Measurements from ENCODE around the gene CCDC85C. TPM values are rescaled to one million over a fixed set of nuclear protein-coding genes. Genes with fewer than 3 reads are reported as not detected.

The CCDC85C gene
- total and polyA plus RNA-seq, 4 experiments from 2014 or later, result 0.36 to 14.4 (median 7.9) TPM

- Histone ChIP-seq H3K27ac (ENCODE audit: low read depth, low read length) (peak overlapping the region; percentile 10), H3K9me3 (ENCODE audit: control insufficient read depth in 1 of 2, low read length in 2 of 2) (no peaks in the 10 kb centered on the region), H3K27me3 (ENCODE audit: insufficient read depth, low read length) (no peaks in the 10 kb centered on the region), H3K4me1 (ENCODE audit: insufficient read depth, low read length) (peaks cover 26% of the 10 kb centered on the region), H3K4me3 (ENCODE audit: low read length in 2 of 2) (peak overlapping the region; percentile 31 to 36), H3K36me3 (ENCODE audit: insufficient read depth, low read length) (no peaks in the 10 kb centered on the region)
- Mint-ChIP-seq H3K9me3 (no peaks in the 10 kb centered on the region), H3K36me3 (no peaks in the 10 kb centered on the region), H3K27me3 (no peaks in the 10 kb centered on the region), H3K4me3 (peak overlapping the region; percentile 6 to 92 (median 82)), H3K4me1 (peaks cover 10 to 38% (median 27%) of the 10 kb centered on the region in 4 donors), H3K27ac (peak overlapping the region in 5 of 7 donors; percentile 56 to 96 (median 94))
- intact Hi-C loops (cut with micrococcal nuclease), result no loop called here
- ChIA-PET CTCF (ENCODE audit: partially characterized antibody) (interaction anchor here (1.0 to 1.8 kb wide), 2 partner anchors 11 to 13 kb away, joined by 4 read pairs; no protein-coding TSS in a partner anchor), POLR2A (ENCODE audit: partially characterized antibody) (interaction anchor here (1.9 to 2.7 kb wide), 2 partner anchors 10 to 113 kb away, joined by 8 to 40 read pairs; partner anchors contain the start of genes CCDC85C, CCNK and SETD3)
- DNase-seq, result no peak
These were observed 9.8 kb downstream of the CCDC85C start for GRCh38 chr14:99593971-99594841.

GRCh38 chr14:99592933-99593753 lies 10.9 kb downstream of the CCDC85C start:
- Mint-ChIP-seq H3K4me1 (peaks cover 10 to 38% (median 28%) of the 10 kb centered on the region in 4 donors), H3K27me3 (no peaks in the 10 kb centered on the region), H3K9me3 (no peaks in the 10 kb centered on the region), H3K36me3 (no peaks in the 10 kb centered on the region), H3K4me3 (no peak overlapping the region), H3K27ac (no peak overlapping the region)
- no peak for DNase-seq
- no peak overlapping the region for H3K27ac ChIP-seq (ENCODE audit: low read depth, low read length)
- no peak overlapping the region for H3K4me3 ChIP-seq (ENCODE audit: low read length in 2 of 2)
- H3K9me3 ChIP-seq (ENCODE audit: control insufficient read depth in 1 of 2, low read length in 2 of 2), result no peaks in the 10 kb centered on the region
- intact Hi-C loops (cut with micrococcal nuclease), result no loop called here
- no peaks in the 10 kb centered on the region for H3K36me3 ChIP-seq (ENCODE audit: insufficient read depth, low read length)
- H3K27me3 ChIP-seq (ENCODE audit: insufficient read depth, low read length), result no peaks in the 10 kb centered on the region
- POLR2A ChIA-PET (ENCODE audit: partially characterized antibody), result interaction anchor here (1.9 to 2.7 kb wide), 2 partner anchors 11 to 112 kb away, joined by 8 to 40 read pairs; partner anchors contain the start of genes CCDC85C, CCNK and SETD3
- H3K4me1 ChIP-seq (ENCODE audit: insufficient read depth, low read length), result peaks cover 27% of the 10 kb centered on the region
- CTCF ChIA-PET (ENCODE audit: partially characterized antibody), result interaction anchor here (1.8 kb wide), 1 partner anchor 14 kb away, joined by 4 read pairs; no protein-coding TSS in a partner anchor

GRCh38 chr14:99592394-99592793 lies 11.6 kb downstream of the CCDC85C start:
- ChIA-PET CTCF (ENCODE audit: partially characterized antibody) (no interaction called here), POLR2A (ENCODE audit: partially characterized antibody) (no interaction called here)
- Histone ChIP-seq H3K36me3 (ENCODE audit: insufficient read depth, low read length) (no peaks in the 10 kb centered on the region), H3K4me3 (ENCODE audit: low read length in 2 of 2) (no peak overlapping the region), H3K27me3 (ENCODE audit: insufficient read depth, low read length) (no peaks in the 10 kb centered on the region), H3K4me1 (ENCODE audit: insufficient read depth, low read length) (peaks cover 27% of the 10 kb centered on the region), H3K27ac (ENCODE audit: low read depth, low read length) (no peak overlapping the region), H3K9me3 (ENCODE audit: control insufficient read depth in 1 of 2, low read length in 2 of 2) (no peaks in the 10 kb centered on the region)
- no peaks in the 10 kb centered on the region for H3K27me3 Mint-ChIP-seq
- peak overlapping the region in 5 of 7 donors; percentile 18 to 80 (median 29) for H3K27ac Mint-ChIP-seq
- no peaks in the 10 kb centered on the region for H3K36me3 Mint-ChIP-seq
- H3K9me3 Mint-ChIP-seq, result no peaks in the 10 kb centered on the region
- H3K4me1 Mint-ChIP-seq, result peaks cover 10 to 38% (median 26%) of the 10 kb centered on the region in 4 donors
- DNase-seq, result no peak
- intact Hi-C loops (cut with micrococcal nuclease), result no loop called here
- peak overlapping the region in 3 of 8 donors; percentile 10 to 65 (median 42) for H3K4me3 Mint-ChIP-seq

GRCh38 chr14:99590746-99591555 lies 13.1 kb downstream of the CCDC85C start:
- peaks cover 9 to 32% (median 20%) of the 10 kb centered on the region in 4 donors for H3K4me1 Mint-ChIP-seq
- H3K4me3 Mint-ChIP-seq, result no peak overlapping the region
- Histone ChIP-seq H3K4me3 (ENCODE audit: low read length in 2 of 2) (no peak overlapping the region), H3K27me3 (ENCODE audit: insufficient read depth, low read length) (no peaks in the 10 kb centered on the region), H3K9me3 (ENCODE audit: control insufficient read depth in 1 of 2, low read length in 2 of 2) (no peaks in the 10 kb centered on the region), H3K36me3 (ENCODE audit: insufficient read depth, low read length) (no peaks in the 10 kb centered on the region), H3K4me1 (ENCODE audit: insufficient read depth, low read length) (peaks cover 25% of the 10 kb centered on the region), H3K27ac (ENCODE audit: low read depth, low read length) (no peak overlapping the region)
- no peak for DNase-seq
- intact Hi-C loops (cut with micrococcal nuclease), result no loop called here
- POLR2A ChIA-PET (ENCODE audit: partially characterized antibody), result no interaction called here
- no peaks in the 10 kb centered on the region for H3K36me3 Mint-ChIP-seq
- CTCF ChIA-PET (ENCODE audit: partially characterized antibody), result no interaction called here
- no peak overlapping the region for H3K27ac Mint-ChIP-seq
- no peaks in the 10 kb centered on the region for H3K27me3 Mint-ChIP-seq
- H3K9me3 Mint-ChIP-seq, result no peaks in the 10 kb centered on the region

- no peak for DNase-seq
- Histone ChIP-seq H3K27me3 (ENCODE audit: insufficient read depth, low read length) (no peaks in the 10 kb centered on the region), H3K27ac (ENCODE audit: low read depth, low read length) (no peak overlapping the region), H3K9me3 (ENCODE audit: control insufficient read depth in 1 of 2, low read length in 2 of 2) (no peaks in the 10 kb centered on the region), H3K36me3 (ENCODE audit: insufficient read depth, low read length) (no peaks in the 10 kb centered on the region), H3K4me1 (ENCODE audit: insufficient read depth, low read length) (peaks cover 17% of the 10 kb centered on the region), H3K4me3 (ENCODE audit: low read length in 2 of 2) (no peak overlapping the region)
- Mint-ChIP-seq H3K27me3 (no peaks in the 10 kb centered on the region), H3K36me3 (no peaks in the 10 kb centered on the region), H3K4me3 (peak overlapping the region in 1 of 8 donors; percentile 7), H3K9me3 (no peaks in the 10 kb centered on the region), H3K27ac (peak overlapping the region in 3 of 7 donors; percentile 24 to 62 (median 42)), H3K4me1 (peaks cover 4 to 25% (median 14%) of the 10 kb centered on the region in 4 donors)
- ChIA-PET CTCF (ENCODE audit: partially characterized antibody) (no interaction called here), POLR2A (ENCODE audit: partially characterized antibody) (no interaction called here)
- intact Hi-C loops (cut with micrococcal nuclease), result no loop called here
These were observed 14.1 kb downstream of the CCDC85C start for GRCh38 chr14:99589651-99590530.

- Histone ChIP-seq H3K9me3 (ENCODE audit: control insufficient read depth in 1 of 2, low read length in 2 of 2) (no peaks in the 10 kb centered on the region), H3K27ac (ENCODE audit: low read depth, low read length) (no peak overlapping the region), H3K4me1 (ENCODE audit: insufficient read depth, low read length) (peaks cover 9% of the 10 kb centered on the region), H3K27me3 (ENCODE audit: insufficient read depth, low read length) (no peaks in the 10 kb centered on the region), H3K4me3 (ENCODE audit: low read length in 2 of 2) (no peak overlapping the region), H3K36me3 (ENCODE audit: insufficient read depth, low read length) (no peaks in the 10 kb centered on the region)
- Mint-ChIP-seq H3K9me3 (no peaks in the 10 kb centered on the region), H3K36me3 (no peaks in the 10 kb centered on the region), H3K27me3 (no peaks in the 10 kb centered on the region), H3K4me1 (peaks cover 2 to 17% (median 11%) of the 10 kb centered on the region in 4 donors), H3K27ac (peak overlapping the region in 1 of 7 donors; percentile 71), H3K4me3 (peak overlapping the region in 2 of 8 donors; percentile 29 to 31)
- DNase-seq, result no peak
- ChIA-PET POLR2A (ENCODE audit: partially characterized antibody) (interaction anchor here (0.7 kb wide), 1 partner anchor 14 kb away, joined by 3 read pairs; no protein-coding TSS in a partner anchor), CTCF (ENCODE audit: partially characterized antibody) (no interaction called here)
- intact Hi-C loops (cut with micrococcal nuclease), result no loop called here
These were observed 15.0 kb downstream of the CCDC85C start for GRCh38 chr14:99589031-99589441.
